GM23248 (cell line): ENCODE results near the gene AGTRAP. TPM values are rescaled to one million over a fixed set of nuclear protein-coding genes. Genes with fewer than 3 reads are reported as not detected.

Source experiments
- DNase-seq: peaks from one replicate; pipeline ENCODE4 v3.0.0-alpha.2; 2015
- H2AFZ ChIP-seq: fragments of 200-600 bp; sonication (generic); 2 replicates; pipeline ENCODE4 v1.6.1; 2016; ENCODE audit warnings: antibody characterized with exemption
- H3F3A ChIP-seq: fragments of 200-600 bp; sonication (generic); 2 replicates; pipeline ENCODE4 v1.6.1; 2016; ENCODE audit warnings: mild to moderate bottlenecking, antibody characterized with exemption, mixed run types; ENCODE audit not compliant: insufficient read depth
- H3K27ac ChIP-seq: fragments of 200-600 bp; sonication (generic); 2 replicates; pipeline ENCODE4 v1.5.1; 2016; ENCODE audit warnings: mild to moderate bottlenecking
- H3K27me3 ChIP-seq: fragments of 200-600 bp; sonication (generic); replicated peaks from 2 replicates; pipeline ENCODE4 v1.6.1; 2016; ENCODE audit warnings: mild to moderate bottlenecking; ENCODE audit not compliant: insufficient read depth
- H3K36me3 ChIP-seq: fragments of 200-600 bp; sonication (generic); 2 replicates; pipeline ENCODE4 v1.6.1; 2016; ENCODE audit warnings: low read depth, mild to moderate bottlenecking
- H3K4me1 ChIP-seq: fragments of 200-600 bp; sonication (generic); 2 replicates; pipeline ENCODE4 v1.6.1; 2016; ENCODE audit warnings: mild to moderate bottlenecking; ENCODE audit not compliant: insufficient read depth
- H3K4me2 ChIP-seq: fragments of 200-600 bp; sonication (generic); one replicate; pipeline ENCODE4 v1.6.1; 2016; ENCODE audit warnings: mild to moderate bottlenecking; ENCODE audit not compliant: unreplicated experiment
- H3K4me3 ChIP-seq: fragments of 200-600 bp; sonication (generic); 2 replicates; pipeline ENCODE4 v1.5.1; 2016; ENCODE audit warnings: mild to moderate bottlenecking
- H3K79me2 ChIP-seq: fragments of 200-600 bp; sonication (generic); 2 replicates; pipeline ENCODE4 v1.6.1; 2016; ENCODE audit warnings: mild to moderate bottlenecking; ENCODE audit not compliant: insufficient read depth
- H3K9ac ChIP-seq: fragments of 200-600 bp; sonication (generic); 2 replicates; pipeline ENCODE4 v1.6.1; 2016; ENCODE audit warnings: mild to moderate bottlenecking
- H3K9me2 ChIP-seq: fragments of 200-600 bp; sonication (generic); 2 replicates; pipeline ENCODE4 v1.6.1; 2016; ENCODE audit warnings: mixed run types, mild to moderate bottlenecking, moderate library complexity; ENCODE audit not compliant: insufficient read depth
- H3K9me3 ChIP-seq: fragments of 200-600 bp; sonication (generic); one replicate; pipeline ENCODE4 v1.6.1; 2017; ENCODE audit warnings: low read depth
- H4K20me1 ChIP-seq: fragments of 200-600 bp; sonication (generic); 2 replicates; pipeline ENCODE4 v1.6.0; 2016; ENCODE audit not compliant: insufficient read depth
- EZH2 ChIP-seq: fragments of 200-600 bp; sonication (generic); IDR thresholded peaks from 2 replicates; pipeline ENCODE4 v1.6.1; 2018; ENCODE audit warnings: antibody characterized with exemption, mild to moderate bottlenecking; ENCODE audit not compliant: insufficient read depth, poor library complexity, severe bottlenecking
- EZH2phosphoT487 ChIP-seq: fragments of 200-600 bp; sonication (generic); IDR thresholded peaks from 2 replicates; pipeline ENCODE4 v1.6.1; 2018; ENCODE audit warnings: antibody characterized with exemption, moderate library complexity, mild to moderate bottlenecking, low read depth; ENCODE audit not compliant: insufficient read depth
- WGBS, 2 experiments: methylation state at CpG; one replicate each; pipeline ENCODE4 v1.1.6; 2015 to 2017; ENCODE audit warnings: low lambda C conversion rate in 2 of 2, low coverage in 1 of 2; ENCODE audit errors: missing lambda C conversion rate in 2 of 2; 5-methylcytosine and 5-hydroxymethylcytosine counted together
- in situ Hi-C: fragments of 300-500 bp; cut with MboI; formaldehyde crosslinking; loops from 2 replicates; pipeline ENCODE4 v1.15.0; 2020
- polyA plus RNA-seq: library from polyadenylated mRNA; unstranded; fragments of >200 nt; fragmentation: Nextera tagmentation; extraction: Ambion mirVana; gene quantifications from 2 replicates; pipeline ENCODE4 v1.2.1, GENCODE V29; 2016
- total RNA-seq: library from RNA; depleted of rRNA; stranded (reverse); fragments of >200 nt; shearing (Covaris generic); gene quantifications from 2 replicates; pipeline ENCODE4 v1.2.3, GENCODE V29; 2014

The AGTRAP gene
- total and polyA plus RNA-seq, 2 experiments from 2014 or later, result 113 to 121 TPM

GRCh38 chr1:11793819-11794218, 57.9 kb downstream of the AGTRAP start:
- H3K9ac ChIP-seq, result no peak overlapping the region
- H3K9me2 ChIP-seq, result no peaks in the 10 kb centered on the region
- H3K4me3 ChIP-seq, result no peak overlapping the region
- WGBS, 2 experiments, result 92 to 94% methylated on average over 15 of the region's 15 CpGs
- H3K27me3 ChIP-seq, result no peaks in the 10 kb centered on the region
- DNase-seq, result no peak
- H3K4me1 ChIP-seq, result peaks cover 16% of the 10 kb centered on the region
- H3K79me2 ChIP-seq, result no peaks in the 10 kb centered on the region
- peaks cover 5% of the 10 kb centered on the region; the same call in 1 of the 2 replicates for H3K36me3 ChIP-seq
- no peak overlapping the region for H2AFZ ChIP-seq
- no peak overlapping the region for H3K27ac ChIP-seq
- no peaks in the 10 kb centered on the region for H3F3A ChIP-seq
- TF ChIP-seq EZH2phosphoT487, result no peak
- TF ChIP-seq EZH2, result no peak
- no peaks in the 10 kb centered on the region for H4K20me1 ChIP-seq
- in situ Hi-C loops, result no loop called here
- H3K9me3 ChIP-seq, result no peaks in the 10 kb centered on the region
- no peak overlapping the region for H3K4me2 ChIP-seq

GRCh38 chr1:11794446-11795237, 58.7 kb downstream of the AGTRAP start:
- Histone ChIP-seq H3K27ac (no peak overlapping the region), H3K36me3 (peaks cover 5% of the 10 kb centered on the region; the same call in 1 of the 2 replicates), H4K20me1 (no peaks in the 10 kb centered on the region), H3K4me2 (no peak overlapping the region), H3K4me1 (peaks cover 16% of the 10 kb centered on the region), H3K9me3 (no peaks in the 10 kb centered on the region), H3K4me3 (no peak overlapping the region), H3K9me2 (no peaks in the 10 kb centered on the region), H3K27me3 (no peaks in the 10 kb centered on the region), H3K9ac (no peak overlapping the region), H3F3A (no peaks in the 10 kb centered on the region), H2AFZ (no peak overlapping the region), H3K79me2 (no peaks in the 10 kb centered on the region)
- in situ Hi-C loops, result no loop called here
- WGBS, 2 experiments, result 91 to 95% methylated on average over 19 of the region's 19 CpGs
- no peak for DNase-seq
- no peak for TF ChIP-seq EZH2phosphoT487
- TF ChIP-seq EZH2, result no peak

GRCh38 chr1:11795238-11795890, 59.4 kb downstream of the AGTRAP start:
- H3K4me2 ChIP-seq, result no peak overlapping the region

DNA sequence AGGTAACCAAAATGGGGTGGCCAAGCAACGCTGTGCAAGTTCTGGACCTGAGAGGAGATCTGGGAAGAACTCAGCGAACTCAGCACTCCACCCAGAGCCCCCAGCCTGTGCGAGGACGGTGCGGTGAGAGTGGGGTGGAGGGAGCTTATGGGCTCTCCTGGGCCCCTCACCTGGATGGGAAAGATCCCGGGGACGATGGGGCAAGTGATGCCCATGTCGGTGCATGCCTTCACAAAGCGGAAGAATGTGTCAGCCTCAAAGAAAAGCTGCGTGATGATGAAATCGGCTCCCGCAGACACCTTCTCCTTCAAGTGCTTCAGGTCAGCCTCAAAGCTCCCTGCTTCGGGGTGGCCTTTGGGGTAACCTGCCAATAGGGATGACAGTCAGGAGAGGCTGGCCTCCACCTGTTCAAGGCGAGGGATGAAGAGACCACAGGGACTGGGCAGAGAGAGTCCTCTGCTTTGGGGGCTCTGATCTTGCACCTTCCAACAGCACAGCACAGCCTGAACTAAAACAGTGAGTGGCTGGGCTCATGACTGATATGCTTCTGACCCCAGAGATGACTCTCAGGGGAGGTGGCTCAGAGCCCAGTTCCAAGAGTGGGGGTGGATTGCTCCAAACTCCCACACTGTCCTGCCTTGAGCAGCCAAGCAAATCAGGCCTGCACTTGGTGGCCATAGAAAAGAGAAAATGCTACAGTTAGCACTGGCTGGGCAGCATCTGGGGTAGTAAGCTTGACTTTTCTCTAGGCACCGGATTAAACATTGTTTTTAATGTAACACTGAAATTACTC, 60.3 kb downstream of the AGTRAP start:
- no peaks in the 10 kb centered on the region for H3K9me3 ChIP-seq
- no peak overlapping the region for H3K9ac ChIP-seq
- no peaks in the 10 kb centered on the region for H4K20me1 ChIP-seq
- DNase-seq, result no peak
- no peak overlapping the region for H2AFZ ChIP-seq
- TF ChIP-seq EZH2phosphoT487, result no peak
- no peak for TF ChIP-seq EZH2
- in situ Hi-C loops, result no loop called here
- no peaks in the 10 kb centered on the region for H3K27me3 ChIP-seq
- H3K4me1 ChIP-seq, result peaks cover 6% of the 10 kb centered on the region
- peaks cover 5% of the 10 kb centered on the region; the same call in 1 of the 2 replicates for H3K36me3 ChIP-seq
- no peak overlapping the region for H3K4me3 ChIP-seq
- 96 to 98% methylated on average over 14 to 15 of the region's 15 CpGs for WGBS, 2 experiments
- no peak overlapping the region for H3K27ac ChIP-seq
- H3K4me2 ChIP-seq, result no peak overlapping the region
- no peaks in the 10 kb centered on the region for H3K9me2 ChIP-seq
- no peaks in the 10 kb centered on the region for H3K79me2 ChIP-seq
- H3F3A ChIP-seq, result no peaks in the 10 kb centered on the region

More at GRCh38 chr1:11795238-11795890, 59.4 kb downstream of the AGTRAP start:
- Histone ChIP-seq H3K79me2 (no peaks in the 10 kb centered on the region), H3K4me3 (no peak overlapping the region), H3K4me1 (peaks cover 13% of the 10 kb centered on the region), H3K9me2 (no peaks in the 10 kb centered on the region), H3K9ac (no peak overlapping the region), H4K20me1 (no peaks in the 10 kb centered on the region), H2AFZ (no peak overlapping the region), H3K9me3 (no peaks in the 10 kb centered on the region), H3K27me3 (no peaks in the 10 kb centered on the region), H3K36me3 (peaks cover 5% of the 10 kb centered on the region; the same call in 1 of the 2 replicates), H3K27ac (no peak overlapping the region), H3F3A (no peaks in the 10 kb centered on the region)
- no peak for DNase-seq
- TF ChIP-seq EZH2 (no peak), EZH2phosphoT487 (no peak)
- 88 to 90% methylated on average over 14 of the region's 14 CpGs for WGBS, 2 experiments
- in situ Hi-C loops, result no loop called here
